Measurements from ENCODE around the gene AIF1. TPM values are rescaled to one million over a fixed set of nuclear protein-coding genes. Genes with fewer than 3 reads are reported as not detected.
A peak's percentile ranks its signal among the peaks of the same experiment; 100 is the strongest.

AIF1 gene
- total and polyA plus RNA-seq, 3 donors from 2014 or later = 2.9 to 34.8 (median 6.3) TPM

- intact Hi-C loops (cut with DNase I; ENCODE audit: low total_unique reads) = no loop called here
These were observed 28.9 kb downstream of the AIF1 start for GRCh38 chr6:31643818-31644454.

GRCh38 chr6:31645325-31645724, 30.3 kb downstream of the AIF1 start:
- 92 to 94% methylated on average over 9 of the region's 9 CpGs for WGBS, 2 donors

More at GRCh38 chr6:31643818-31644454, 28.9 kb downstream of the AIF1 start:
- Histone ChIP-seq H3K36me3 (ENCODE audit: low read depth, missing control alignments) (no peaks in the 10 kb centered on the region), H3K4me3 (no peak overlapping the region), H3K27ac (no peak overlapping the region), H3K9me3 (no peaks in the 10 kb centered on the region), H3K4me1 (no peaks in the 10 kb centered on the region), H3K27me3 (no peaks in the 10 kb centered on the region)
- DNase-seq = no peak
- TF ChIP-seq POLR2A (IDR thresholded peaks at IDR 0.05) (no peak), CTCF (IDR thresholded peaks at IDR 0.05) (no peak)
- 82 to 88% methylated on average over 8 to 15 of the region's 17 CpGs for WGBS, 2 donors

GRCh38 chr6:31651602-31652191, 36.7 kb downstream of the AIF1 start:
- no peak for TF ChIP-seq CTCF (IDR thresholded peaks at IDR 0.05)
- no peak for TF ChIP-seq POLR2A (IDR thresholded peaks at IDR 0.05)
- H3K27me3 ChIP-seq = no peaks in the 10 kb centered on the region
- WGBS, 2 donors = 1 to 3% methylated on average over 24 to 29 of the region's 29 CpGs
- H3K9me3 ChIP-seq = no peaks in the 10 kb centered on the region
- H3K36me3 ChIP-seq (ENCODE audit: low read depth, missing control alignments) = no peaks in the 10 kb centered on the region
- H3K4me1 ChIP-seq = peaks cover 12% of the 10 kb centered on the region
- DNase-seq = peak; percentile 87
- intact Hi-C loops (cut with DNase I; ENCODE audit: low total_unique reads) = no loop called here
- H3K27ac ChIP-seq = peak overlapping the region; percentile 89 to 97
- peak overlapping the region; percentile 75 to 77 for H3K4me3 ChIP-seq

More at GRCh38 chr6:31645325-31645724, 30.3 kb downstream of the AIF1 start:
- no peak overlapping the region for H3K27ac ChIP-seq
- no peak for DNase-seq
- H3K27me3 ChIP-seq = no peaks in the 10 kb centered on the region
- H3K9me3 ChIP-seq = no peaks in the 10 kb centered on the region
- TF ChIP-seq POLR2A (IDR thresholded peaks at IDR 0.05) = no peak
- TF ChIP-seq CTCF (IDR thresholded peaks at IDR 0.05) = no peak
- H3K4me3 ChIP-seq = no peak overlapping the region
- intact Hi-C loops (cut with DNase I; ENCODE audit: low total_unique reads) = no loop called here
- no peaks in the 10 kb centered on the region for H3K4me1 ChIP-seq
- H3K36me3 ChIP-seq (ENCODE audit: low read depth, missing control alignments) = no peaks in the 10 kb centered on the region

GRCh38 chr6:31652925-31653724, 38.1 kb downstream of the AIF1 start:
- DNase-seq = peak; percentile 94

More at GRCh38 chr6:31652925-31653724, 38.1 kb downstream of the AIF1 start:
- Histone ChIP-seq H3K4me1 (peaks cover 12% of the 10 kb centered on the region), H3K9me3 (no peaks in the 10 kb centered on the region), H3K36me3 (ENCODE audit: low read depth, missing control alignments) (no peaks in the 10 kb centered on the region), H3K27ac (peak overlapping the region; percentile 89 to 97), H3K27me3 (no peaks in the 10 kb centered on the region), H3K4me3 (peak overlapping the region; percentile 75 to 77)
- intact Hi-C loops (cut with DNase I; ENCODE audit: low total_unique reads) = no loop called here
- no peak for TF ChIP-seq CTCF (IDR thresholded peaks at IDR 0.05)
- peak; percentile 68 for TF ChIP-seq POLR2A (IDR thresholded peaks at IDR 0.05)
- 5 to 6% methylated on average over 33 to 37 of the region's 37 CpGs for WGBS, 2 donors
